ENCODE measurements around the gene TRAPPC5. TPM values are rescaled to one million over a fixed set of nuclear protein-coding genes. Genes with fewer than 3 reads are reported as not detected.

The TRAPPC5 gene
- total RNA-seq, 2 donors from 2014 or later = 82.6 to 108 TPM

DNA sequence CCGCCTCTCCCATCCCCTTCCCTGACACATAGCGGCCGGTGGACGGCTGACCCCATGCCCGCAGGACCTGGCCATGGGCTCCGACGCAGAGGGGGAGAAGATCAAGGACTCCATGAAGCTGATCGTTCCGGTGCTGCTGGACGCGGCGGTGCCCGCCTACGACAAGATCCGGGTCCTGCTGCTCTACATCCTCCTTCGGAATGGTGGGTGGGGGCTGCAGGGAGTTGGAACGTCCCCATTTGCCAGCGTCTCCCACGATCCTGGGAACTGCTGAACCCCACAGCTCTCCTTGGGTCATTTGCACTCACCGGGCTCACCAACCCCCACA, 36.1 kb upstream of the TRAPPC5 start:
- DNase-seq (no peak), ATAC-seq (no peak)
- intact Hi-C loops (cut with DNase I) = no loop called here

DNA sequence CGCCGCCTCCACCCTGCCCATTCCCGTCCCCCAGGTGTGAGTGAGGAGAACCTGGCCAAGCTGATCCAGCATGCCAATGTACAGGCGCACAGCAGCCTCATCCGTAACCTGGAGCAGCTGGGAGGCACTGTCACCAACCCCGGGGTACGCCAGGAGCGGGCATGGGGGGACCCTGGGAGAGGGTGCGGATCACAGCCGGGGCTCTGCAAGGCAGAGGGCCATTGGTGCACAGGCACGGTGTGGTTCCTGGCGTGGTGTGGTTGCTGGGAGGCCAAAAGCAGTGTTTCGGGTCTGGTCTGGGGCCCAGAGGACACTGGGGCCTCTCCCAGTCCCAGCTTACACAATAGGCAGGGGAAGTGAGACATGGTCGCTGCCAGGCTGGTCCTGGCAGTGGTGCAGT, 35.5 kb upstream of the TRAPPC5 start:
- ATAC-seq (peak in 1 of 2 donors; percentile 34), DNase-seq (no peak)
- intact Hi-C loops (cut with DNase I) = no loop called here

DNA sequence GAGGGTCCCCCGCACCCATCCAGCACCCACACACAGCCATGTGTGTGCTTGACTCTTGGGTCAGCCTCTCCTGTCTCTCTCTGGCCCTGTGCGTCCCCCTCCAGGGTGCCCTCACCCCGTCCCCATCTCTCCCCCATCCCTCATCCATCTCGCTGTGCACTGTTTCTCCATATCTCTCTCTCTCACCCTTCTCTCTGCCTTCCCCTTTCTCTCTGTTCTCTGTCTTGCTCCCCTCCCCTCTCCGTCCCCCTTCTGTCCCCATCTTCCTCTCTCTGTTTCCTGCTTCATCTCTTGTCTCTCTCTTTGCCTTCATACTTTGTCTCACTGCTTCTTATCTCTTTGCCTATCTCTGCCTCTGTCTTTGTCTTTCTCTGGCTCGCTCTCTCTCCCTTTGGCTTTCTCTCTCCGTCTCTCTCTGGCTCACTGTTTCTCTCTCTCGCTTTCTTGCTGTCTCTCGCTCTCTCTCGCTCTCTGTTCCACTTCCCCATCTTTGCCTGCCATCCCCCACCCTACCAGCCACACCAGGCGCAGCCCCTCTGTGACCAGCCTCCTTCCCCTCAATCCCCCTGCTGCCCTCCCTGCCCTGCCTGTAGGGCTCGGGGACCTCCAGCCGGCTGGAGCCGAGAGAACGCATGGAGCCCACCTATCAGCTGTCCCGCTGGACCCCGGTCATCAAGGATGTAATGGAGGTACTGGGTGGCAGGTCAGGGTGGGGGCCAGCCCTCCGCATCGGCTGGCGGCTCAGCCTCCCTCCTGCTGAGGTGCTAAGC, 34.8 kb upstream of the TRAPPC5 start:
- ATAC-seq (no peak), DNase-seq (no peak)
- intact Hi-C loops (cut with DNase I) = no loop called here

DNA sequence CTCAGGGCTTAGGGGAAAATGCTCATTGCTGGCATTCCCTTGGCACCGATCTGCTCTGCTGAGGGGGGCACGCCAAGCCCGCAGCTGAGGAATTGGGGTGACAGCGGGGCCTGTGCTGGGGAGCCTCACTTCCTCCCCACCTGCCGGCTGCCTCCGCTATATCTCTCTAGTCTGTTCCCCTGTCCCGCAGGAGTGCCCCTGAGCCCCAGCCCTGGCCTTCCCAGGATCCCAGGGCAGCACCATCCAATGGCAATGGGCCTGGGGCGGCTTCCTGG, 34.3 kb upstream of the TRAPPC5 start:
- DNase-seq = no peak
- intact Hi-C loops (cut with DNase I) = no loop called here
- ATAC-seq = no peak

DNA sequence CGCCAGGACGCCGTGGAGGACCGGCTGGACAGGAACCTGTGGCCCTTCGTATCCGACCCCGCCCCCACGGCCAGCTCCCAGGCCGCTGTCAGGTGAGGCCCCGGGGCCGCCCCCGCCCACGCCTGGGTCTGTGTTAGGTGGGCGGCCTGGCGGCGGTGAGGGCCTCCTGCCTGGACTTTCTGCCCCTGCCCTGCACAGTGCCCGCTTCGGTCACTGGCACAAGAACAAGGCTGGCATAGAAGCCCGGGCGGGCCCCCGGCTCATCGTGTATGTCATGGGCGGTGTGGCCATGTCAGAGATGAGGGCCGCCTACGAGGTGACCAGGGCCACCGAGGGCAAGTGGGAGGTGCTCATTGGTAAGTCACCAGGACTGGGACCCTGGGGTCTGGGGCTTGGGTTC, 33.5 kb upstream of the TRAPPC5 start:
- intact Hi-C loops (cut with DNase I) = no loop called here
- ATAC-seq (no peak), DNase-seq (no peak)

DNA sequence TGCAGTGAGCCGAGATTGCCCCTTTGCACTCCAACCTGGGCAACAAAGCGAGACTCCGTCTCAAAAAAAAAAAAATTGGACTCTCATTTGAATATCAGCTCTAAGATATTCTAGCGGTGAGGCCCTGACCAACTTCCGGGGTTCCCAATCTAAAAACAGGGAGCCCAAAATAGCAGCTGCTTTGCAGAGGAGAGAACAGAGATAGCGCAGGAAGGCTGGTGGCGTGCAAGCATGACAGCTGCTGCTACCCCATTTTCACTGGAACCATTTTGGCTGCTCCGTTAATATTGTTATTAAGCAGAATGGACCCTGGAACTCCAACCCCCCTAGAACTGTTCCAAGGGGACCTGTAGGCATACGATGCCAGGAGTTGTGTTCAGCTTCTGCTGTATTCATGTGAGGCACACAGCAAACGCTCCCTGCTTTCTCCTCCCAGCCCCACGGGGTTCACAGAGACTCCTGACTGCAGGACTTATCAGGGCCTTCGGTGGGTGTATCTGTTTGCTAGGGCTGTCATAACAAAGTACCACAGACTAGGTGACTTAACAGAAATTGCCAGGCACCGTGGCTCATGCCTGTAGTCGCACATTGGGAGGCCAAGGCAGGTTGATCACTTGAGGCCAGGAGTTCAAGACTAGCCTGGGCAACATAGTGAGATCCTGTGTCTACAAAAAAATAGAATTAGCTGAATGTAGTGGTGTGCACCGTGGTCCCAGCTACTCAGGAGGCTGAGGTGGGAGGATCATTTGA, 32.2 kb upstream of the TRAPPC5 start:
- DNase-seq (no peak), ATAC-seq (no peak)
- intact Hi-C loops (cut with DNase I) = no loop called here

DNA sequence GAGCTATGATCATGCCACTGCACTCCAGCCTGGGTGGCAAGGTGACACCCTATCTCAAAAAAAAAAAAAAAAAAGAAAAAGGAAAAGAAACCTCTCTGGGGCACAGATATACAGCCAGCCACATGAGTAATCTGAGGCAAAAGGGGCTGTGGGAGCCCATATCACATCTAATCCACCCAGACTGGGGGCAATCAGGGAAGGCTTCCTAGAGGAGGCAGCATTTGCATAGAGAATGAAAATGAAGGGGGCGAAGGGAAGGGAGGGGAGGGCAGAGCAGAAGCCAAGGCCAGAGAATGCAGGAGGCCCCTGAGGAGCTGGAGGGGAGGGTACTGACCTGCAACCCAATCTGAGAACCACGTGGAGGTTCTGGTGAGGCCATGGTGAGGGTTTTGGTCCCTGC, 30.5 kb upstream of the TRAPPC5 start:
- ATAC-seq (no peak), DNase-seq (no peak)
- intact Hi-C loops (cut with DNase I) = loop anchor here (10.0 kb wide), 1 partner anchor 145 kb away; no protein-coding TSS in a partner anchor

DNA sequence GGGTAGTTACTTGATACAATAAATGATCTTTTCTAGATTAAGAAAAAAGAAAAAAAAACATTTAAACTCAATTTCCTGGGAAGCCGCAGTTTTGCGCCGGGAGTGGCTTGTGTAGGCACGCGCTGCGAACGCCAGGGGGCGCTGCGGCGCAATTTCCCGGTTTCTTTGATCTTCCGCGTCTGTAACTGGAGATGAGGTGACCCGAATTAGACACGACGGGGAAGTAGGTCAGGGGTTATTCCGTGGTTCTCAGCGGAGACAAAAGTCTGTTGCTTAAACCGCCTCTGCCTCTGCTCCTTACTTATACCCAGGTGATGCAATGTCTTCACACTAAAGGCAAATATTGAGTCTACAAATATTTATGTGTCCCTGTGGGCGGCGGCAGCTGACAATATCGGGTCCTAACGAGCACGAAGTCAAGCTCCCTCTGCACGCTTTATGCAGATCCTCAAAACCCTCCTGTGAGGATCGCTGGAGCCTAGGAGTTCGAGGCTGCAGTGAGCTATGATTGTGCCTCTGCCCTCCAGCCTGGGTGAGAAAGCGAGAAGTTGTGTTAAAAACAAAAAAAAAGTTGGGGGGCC, 28.5 kb upstream of the TRAPPC5 start:
- intact Hi-C loops (cut with DNase I) = loop anchor here (10.0 kb wide), 1 partner anchor 143 kb away; no protein-coding TSS in a partner anchor
- peak; percentile 80 for DNase-seq
- peak; percentile 83 to 87 for ATAC-seq

DNA sequence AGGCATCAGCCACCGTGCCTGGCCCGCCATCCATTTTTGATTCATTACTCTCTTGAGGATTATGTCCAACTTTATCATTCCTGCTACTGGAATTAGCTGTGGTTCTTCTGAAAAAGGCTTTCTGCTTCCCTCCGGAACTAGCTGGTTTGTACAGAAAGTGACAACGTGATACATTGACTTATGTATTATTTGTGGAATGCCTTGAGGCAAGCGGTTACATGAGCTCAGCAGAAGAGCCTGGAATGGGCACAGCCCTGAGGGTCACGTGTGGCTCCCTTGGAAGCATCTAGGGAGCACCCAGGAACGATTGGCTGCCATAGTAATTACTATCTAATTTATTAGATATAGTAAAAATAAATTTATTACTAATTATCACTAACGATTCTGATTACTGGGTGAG, 26.2 kb upstream of the TRAPPC5 start:
- intact Hi-C loops (cut with DNase I) = loop anchor here (10.0 kb wide), 1 partner anchor 140 kb away; no protein-coding TSS in a partner anchor

DNA sequence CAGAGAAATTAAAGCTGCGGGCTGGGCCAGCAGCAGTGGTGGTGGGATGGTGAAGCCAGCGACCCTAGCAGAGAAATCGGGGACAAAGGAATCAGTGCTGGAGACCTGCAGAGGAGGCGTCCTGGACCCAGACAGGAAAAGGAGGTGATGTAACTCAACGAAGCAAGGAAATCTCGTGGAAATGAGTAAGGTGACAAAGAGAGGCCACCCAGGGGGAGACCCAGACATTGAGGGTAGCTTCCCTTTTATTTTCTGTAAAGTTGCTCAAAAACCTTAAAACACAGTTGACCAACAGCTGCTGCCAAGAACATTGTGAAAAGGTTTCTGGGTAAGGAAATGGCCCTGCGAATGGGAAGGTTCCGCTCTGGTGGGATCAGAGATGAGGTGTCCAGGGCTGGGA, 25.1 kb upstream of the TRAPPC5 start:
- ATAC-seq = no peak
- intact Hi-C loops (cut with DNase I) = loop anchor here (10.0 kb wide), 1 partner anchor 139 kb away; no protein-coding TSS in a partner anchor
- no peak for DNase-seq

More for the DNA sequence above, 26.2 kb upstream of the TRAPPC5 start:
- DNase-seq = no peak
- no peak for ATAC-seq

DNA sequence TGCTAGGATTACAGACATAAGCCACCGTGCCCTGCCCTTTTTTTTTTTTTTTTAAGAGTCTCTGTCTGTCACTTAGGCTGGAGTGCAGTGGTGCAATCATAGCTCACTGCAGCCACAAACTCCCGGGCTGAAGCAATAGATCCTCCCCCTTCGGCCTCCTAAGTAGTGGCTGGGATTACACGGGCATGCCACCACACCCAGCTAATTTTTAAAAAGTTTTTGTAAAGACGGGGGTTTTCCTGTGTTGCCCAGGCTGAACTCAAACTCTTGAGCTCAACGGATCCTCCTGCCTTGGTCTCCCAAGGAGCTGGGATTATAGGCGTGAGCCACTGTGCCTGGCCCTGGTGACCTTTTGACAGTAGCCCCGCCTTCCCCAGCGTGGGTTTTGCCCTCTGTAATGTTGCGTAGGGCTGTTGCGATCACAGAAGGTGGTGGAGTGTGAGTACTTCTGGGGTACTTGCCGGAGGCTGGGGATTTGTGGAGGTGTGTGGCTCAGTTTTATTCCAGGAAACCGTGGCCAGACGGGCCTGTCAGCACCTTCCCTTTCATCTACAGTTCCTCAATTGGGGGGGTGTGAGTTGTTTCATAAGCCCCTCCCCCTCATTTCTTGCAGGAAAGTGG, 23.4 kb upstream of the TRAPPC5 start:
- DNase-seq (no peak), ATAC-seq (peak in 1 of 2 donors; percentile 59)
- intact Hi-C loops (cut with DNase I) = loop anchor here (10.0 kb wide), 1 partner anchor 138 kb away; no protein-coding TSS in a partner anchor

DNA sequence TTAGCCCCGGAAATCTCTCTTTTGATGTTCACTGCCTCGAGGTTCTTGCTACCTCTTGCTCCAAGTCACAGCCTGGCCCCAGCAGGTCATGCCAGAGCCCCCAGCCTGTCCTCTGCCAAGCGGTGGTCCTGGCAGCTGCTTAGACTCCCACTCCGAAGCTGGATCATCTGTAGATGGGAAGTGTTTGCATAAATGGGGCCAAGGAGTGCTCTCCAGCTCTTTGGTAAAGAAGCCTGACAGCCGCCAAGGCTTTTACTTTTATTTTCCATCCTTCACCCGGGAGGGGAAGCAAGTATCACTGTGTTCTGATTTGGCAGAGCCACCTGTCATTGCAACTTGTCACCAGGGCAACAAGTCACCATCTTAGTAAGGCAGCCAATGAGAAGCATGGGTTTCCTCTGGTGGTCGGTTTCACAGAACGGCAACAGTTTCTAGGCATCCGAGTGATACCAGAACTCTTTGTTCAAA, 22.4 kb upstream of the TRAPPC5 start:
- intact Hi-C loops (cut with DNase I) = loop anchor here (10.0 kb wide), 1 partner anchor 137 kb away; no protein-coding TSS in a partner anchor
- DNase-seq (no peak), ATAC-seq (no peak)

DNA sequence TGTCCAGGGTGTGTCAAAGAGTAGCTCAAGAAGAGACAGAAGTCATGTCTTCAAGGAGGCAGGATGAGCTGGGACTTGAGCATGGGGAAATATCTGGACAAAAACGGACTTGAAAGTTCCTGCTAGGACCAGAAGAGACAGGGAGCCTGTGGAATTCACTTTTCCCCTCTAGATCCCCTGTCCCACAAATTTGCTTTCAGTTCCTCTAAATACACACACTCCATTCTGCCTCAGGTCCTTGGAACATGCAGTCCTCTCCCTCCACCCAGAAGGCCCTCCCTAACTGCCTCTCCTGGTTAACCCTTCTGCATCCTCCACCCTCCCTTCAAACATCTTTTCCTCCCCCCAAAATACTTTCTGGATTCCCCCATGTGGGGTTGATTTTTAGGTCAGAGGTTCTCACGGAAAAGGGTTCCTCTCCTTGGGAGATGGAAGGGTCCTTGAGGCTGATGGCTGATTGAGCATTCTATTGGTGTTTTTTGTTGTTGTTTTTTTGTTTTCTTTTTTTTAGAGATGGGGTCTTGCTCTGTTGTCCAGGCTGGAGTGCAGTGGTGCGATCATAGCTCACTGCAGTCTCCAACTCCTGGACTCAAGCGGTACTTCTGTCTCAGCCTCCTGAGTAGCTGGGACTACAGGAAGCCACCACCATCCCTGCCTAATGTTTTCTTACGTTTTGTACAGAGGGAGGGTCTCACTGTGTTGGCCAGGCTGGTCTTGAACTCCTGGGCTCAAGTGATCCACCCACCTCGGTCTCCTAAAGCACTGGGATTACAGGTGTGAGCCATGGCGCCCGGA, 18.7 kb upstream of the TRAPPC5 start:
- no peak for ATAC-seq
- intact Hi-C loops (cut with DNase I) = no loop called here
- DNase-seq = no peak

DNA sequence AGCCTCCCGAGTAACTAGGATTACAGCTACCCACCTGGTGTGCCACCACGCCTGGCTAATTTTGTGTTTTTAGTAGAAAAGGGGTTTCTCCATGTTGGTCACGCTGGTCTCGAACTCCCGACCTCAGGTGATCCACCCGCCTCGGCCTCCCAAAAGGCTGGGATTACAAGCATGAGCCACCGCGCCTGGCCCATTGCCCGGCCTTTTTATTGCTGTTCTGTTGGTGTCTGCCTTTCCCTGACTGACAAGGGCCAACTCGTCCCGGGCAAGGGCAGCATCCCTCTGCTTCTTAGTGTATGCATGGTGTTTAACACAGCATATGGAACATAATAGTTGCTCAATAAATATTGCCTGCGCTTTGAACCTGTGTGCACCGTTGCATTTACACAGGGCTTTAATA, 18.0 kb upstream of the TRAPPC5 start:
- no peak for ATAC-seq
- DNase-seq = no peak
- intact Hi-C loops (cut with DNase I) = no loop called here

DNA sequence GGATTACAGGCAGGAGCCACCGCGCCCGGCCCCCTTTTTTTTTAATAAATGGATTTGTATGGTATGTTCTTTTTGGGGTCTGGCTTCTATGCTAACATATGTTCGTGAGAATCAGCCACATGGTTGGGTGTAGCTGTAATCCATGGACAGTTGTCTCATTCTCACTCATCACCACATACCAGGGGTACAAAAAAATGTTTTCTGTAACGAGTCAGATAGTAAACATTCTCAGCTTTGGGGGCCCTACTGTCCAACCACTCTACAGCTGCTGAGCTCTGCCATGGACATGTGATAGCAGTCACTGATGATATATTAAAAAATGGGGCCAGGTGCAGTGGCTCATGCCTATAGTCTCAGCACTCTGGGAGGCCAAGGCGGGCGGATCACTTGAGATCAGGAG, 16.9 kb upstream of the TRAPPC5 start:
- no peak for ATAC-seq
- DNase-seq = no peak
- intact Hi-C loops (cut with DNase I) = no loop called here

DNA sequence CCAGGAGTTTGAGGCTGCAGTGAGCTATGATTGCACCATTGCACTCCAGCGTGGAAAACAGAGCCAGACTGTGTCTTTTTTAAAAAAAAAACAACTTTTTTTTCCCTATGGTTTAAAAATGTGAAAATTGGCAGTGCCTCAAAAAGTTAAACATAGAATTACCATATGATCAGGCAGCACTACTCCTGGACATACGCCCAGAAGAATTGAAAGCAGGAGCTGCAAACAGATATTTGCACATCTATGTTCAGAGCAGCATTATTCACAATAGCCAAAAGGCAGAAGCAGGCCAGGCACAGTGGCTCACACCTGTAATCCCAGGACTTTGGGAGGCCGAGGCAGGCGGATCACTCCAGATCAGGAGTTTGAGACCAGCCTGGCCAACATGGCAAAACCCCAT, 15.6 kb upstream of the TRAPPC5 start:
- intact Hi-C loops (cut with DNase I) = no loop called here
- no peak for ATAC-seq
- DNase-seq = no peak

DNA sequence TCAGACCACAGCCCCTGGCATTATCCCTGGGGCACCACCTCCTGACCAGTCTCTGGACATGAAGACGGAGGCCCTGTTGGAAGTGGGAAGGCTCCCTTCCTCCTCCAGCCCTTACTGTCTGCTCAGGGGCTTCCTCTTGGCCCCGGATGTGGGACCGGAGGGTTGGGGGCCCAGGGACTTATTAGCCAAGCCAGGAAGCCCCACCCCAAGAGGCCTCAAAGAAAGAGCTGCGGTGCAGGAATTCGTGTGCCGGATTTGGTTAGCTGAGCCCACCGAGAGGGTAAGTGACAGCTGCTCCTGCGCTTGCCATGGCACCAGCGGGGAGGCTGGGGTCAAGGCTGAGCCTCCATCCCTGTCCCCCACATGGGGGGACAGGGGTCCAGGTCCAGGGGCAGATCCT, 11.8 kb upstream of the TRAPPC5 start, which contains the start of gene RETN:
Gene RETN, plus strand, starts transcription at position 208 of the 400 bp plus-strand sequence. CDS start 278 bp downstream, outside the sequence.
- intact Hi-C loops (cut with DNase I) = no loop called here
- no peak for ATAC-seq
- DNase-seq = no peak

DNA sequence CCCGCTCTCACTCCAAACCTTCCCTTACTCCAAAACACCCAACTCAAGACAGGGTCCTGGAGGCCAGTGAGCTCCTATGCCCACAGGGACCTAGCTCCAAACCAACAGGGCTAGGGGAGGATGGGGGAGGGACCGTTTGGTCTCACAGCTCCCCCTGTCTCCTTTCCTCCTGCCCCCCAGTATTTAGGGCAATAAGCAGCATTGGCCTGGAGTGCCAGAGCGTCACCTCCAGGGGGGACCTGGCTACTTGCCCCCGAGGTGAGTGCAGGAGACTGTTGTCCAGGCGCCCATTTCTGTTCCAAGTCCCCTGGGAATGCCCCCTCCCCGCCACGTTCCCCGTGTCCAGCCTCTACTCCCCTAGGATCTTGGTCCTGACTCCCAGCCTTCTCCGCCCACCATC, 11.0 kb upstream of the TRAPPC5 start:
- DNase-seq (no peak), ATAC-seq (no peak)
- intact Hi-C loops (cut with DNase I) = loop anchor here in 1 of 2 donors (10.0 kb wide), 1 partner anchor 315 kb away; no protein-coding TSS in a partner anchor

All from left cardiac atrium (tissue), 4 donors.